Measurements from ENCODE around the gene SUFU.

- no peak for TF ChIP-seq CTCF (conservative IDR thresholded peaks at IDR 0.05; ENCODE audit: low read depth in 2 of 2)
- TF ChIP-seq STAT1 (IDR thresholded peaks at IDR 0.05; ENCODE audit: unreplicated experiment): no peak
- no peak for TF ChIP-seq EZH2 (IDR thresholded peaks at IDR 0.05; ENCODE audit: low read depth, unreplicated experiment)
Observed at GRCh38 chr10:102519246-102519825, 15.6 kb downstream of the SUFU start.
